HepG2 (cell line): ENCODE data around the gene GRIP2. TPM values are rescaled to one million over a fixed set of nuclear protein-coding genes. Genes with fewer than 3 reads are reported as not detected.

Experiments
- ATAC-seq: fragments of 200-7000 bp; cut with Tn5 transposase; 3 replicates; pipeline ENCODE4 v1.9.1; 2020; ENCODE audit warnings: mild to moderate bottlenecking, moderate library complexity
- BruUV-seq: library from RNA; stranded (reverse); fragments of 400-500 nt; replicated peaks from 2 replicates; lab custom pipeline; 2021; lab: Mats Ljungman, UMichigan
- CTCF ChIA-PET: fragments of 300-600 bp; formaldehyde crosslinking; extraction: SDS; loops from one replicate; lab custom pipeline; 2021; ENCODE audit warnings: low total read pairs, inconsistent platforms, low intra/inter-chr PET ratio; lab: Yijun Ruan, JAX
- POLR2A ChIA-PET: fragments of 350-600 bp; sonication (Branson Sonifier 250); formaldehyde crosslinking; loops from one replicate; lab custom pipeline; 2020; ENCODE audit warnings: antibody characterized with exemption, inconsistent platforms; lab: Yijun Ruan, JAX
- DNase-seq: peaks from one replicate; pipeline ENCODE4 v3.0.0-alpha.2; 2015; ENCODE audit warnings: low spot score
- FAIRE-seq: peaks from 3 replicates; lab custom pipeline; 2011; peaks lifted over from hg19 to GRCh38; lab: Jason Lieb, UNC
- H2AFZ ChIP-seq: one replicate; pipeline ENCODE4 v1.6.1; 2011; ENCODE audit warnings: low read length, inconsistent platforms
- H3K27ac ChIP-seq: fragments of 300-600 bp; 3 replicates; pipeline ENCODE4 v1.8.0; 2011; ENCODE audit warnings: mixed run types, mild to moderate bottlenecking, mixed read lengths, low read length, inconsistent platforms; ENCODE audit not compliant: insufficient read depth; ENCODE audit errors: extremely low read length
- H3K27me3 ChIP-seq, 2 experiments: fragments of 200-600 bp in 1 of 2; 2 replicates in 1 of 2; 3 replicates in 1 of 2; pipeline versions ENCODE4 v1.6.0 to v1.8.0; 2011; ENCODE audit warnings: low read length in 2 of 2, mild to moderate bottlenecking in 2 of 2, moderate library complexity in 2 of 2, inconsistent platforms in 1 of 2; ENCODE audit not compliant: insufficient read depth in 2 of 2, control insufficient read depth in 1 of 2
- H3K36me3 ChIP-seq, 2 experiments: fragments of 200-600 bp in 1 of 2; replicated peaks in 1 of 2; 2 replicates in 1 of 2; 3 replicates in 1 of 2; pipeline versions ENCODE4 v1.5.1 to v1.8.0; 2011; ENCODE audit warnings: low read length in 2 of 2, inconsistent platforms in 1 of 2; ENCODE audit not compliant: insufficient read depth in 2 of 2, control insufficient read depth in 1 of 2
- H3K4me1 ChIP-seq: 2 replicates; pipeline ENCODE4 v1.5.1; 2012; ENCODE audit warnings: low read length, inconsistent platforms; ENCODE audit not compliant: insufficient read depth
- H3K4me2 ChIP-seq: 2 replicates; pipeline ENCODE4 v1.6.0; 2011; ENCODE audit warnings: low read depth, low read length, inconsistent platforms
- H3K4me3 ChIP-seq, 3 experiments: fragments of 200-600 bp in 1 of 3; sonication (generic), shearing (Covaris generic) in 1 of 3; replicated peaks in 1 of 3; 2 replicates each; pipeline ENCODE4 v1.5.1; 2011 to 2016; ENCODE audit warnings: low read length in 3 of 3, inconsistent platforms in 2 of 3, low read depth in 2 of 3, mild to moderate bottlenecking in 2 of 3, control low read depth in 1 of 3, mixed read lengths in 1 of 3; ENCODE audit not compliant: insufficient read depth in 1 of 3
- H3K79me2 ChIP-seq: one replicate; pipeline ENCODE4 v1.6.1; 2011; ENCODE audit warnings: low read length, inconsistent platforms; ENCODE audit not compliant: insufficient read depth
- H3K9ac ChIP-seq: 2 replicates; pipeline ENCODE4 v1.6.0; 2011; ENCODE audit warnings: mild to moderate bottlenecking, low read depth, low read length, inconsistent platforms; ENCODE audit not compliant: insufficient read depth
- H3K9me3 ChIP-seq: 2 replicates; pipeline ENCODE4 v1.5.1; 2012; ENCODE audit warnings: mild to moderate bottlenecking, low read length
- H4K20me1 ChIP-seq: 2 replicates; pipeline ENCODE4 v1.6.0; 2011; ENCODE audit warnings: inconsistent platforms, mild to moderate bottlenecking, low read length, moderate library complexity; ENCODE audit not compliant: insufficient read depth
- ATAD3A ChIP-seq: sonication (generic); formaldehyde crosslinking; IDR thresholded peaks from 2 replicates; pipeline ENCODE4 v1.4.0; 2020; ENCODE audit warnings: missing genetic modification reagents
- HBP1 ChIP-seq: IDR thresholded peaks from 2 replicates; pipeline ENCODE4 v1.6.1; 2016; ENCODE audit warnings: low read depth, control low read depth
- HOXA3 ChIP-seq: sonication (generic); formaldehyde crosslinking; IDR thresholded peaks from 2 replicates; pipeline ENCODE4 v1.5.0; 2020; ENCODE audit warnings: missing genetic modification reagents
- HOXA5 ChIP-seq: sonication (generic); formaldehyde crosslinking; IDR thresholded peaks from 2 replicates; pipeline ENCODE4 v1.4.0; 2020; ENCODE audit warnings: missing genetic modification reagents
- RAD51 ChIP-seq: fragments of 450-650 bp; IDR thresholded peaks from 2 replicates; pipeline ENCODE4 v1.6.1; 2016; ENCODE audit warnings: borderline replicate concordance
- THAP9 ChIP-seq: sonication (generic); formaldehyde crosslinking; IDR thresholded peaks from 2 replicates; pipeline ENCODE4; 2020; ENCODE audit warnings: missing genetic modification reagents, mild to moderate bottlenecking, borderline replicate concordance
- ZBTB4 ChIP-seq: sonication (generic); formaldehyde crosslinking; IDR thresholded peaks from 2 replicates; pipeline ENCODE4 v1.4.0; 2020; ENCODE audit warnings: missing genetic modification reagents, mild to moderate bottlenecking, borderline replicate concordance
- ZNF121 ChIP-seq: sonication (generic); formaldehyde crosslinking; IDR thresholded peaks from 2 replicates; pipeline ENCODE4 v1.5.0; 2020; ENCODE audit warnings: mild to moderate bottlenecking, missing genetic modification reagents
- ZNF142 ChIP-seq: sonication (generic); formaldehyde crosslinking; IDR thresholded peaks from 2 replicates; pipeline ENCODE4 v1.4.0; 2020; ENCODE audit warnings: missing genetic modification reagents
- ZNF841 ChIP-seq: sonication (generic); formaldehyde crosslinking; IDR thresholded peaks from 2 replicates; pipeline ENCODE4 v1.8.1; 2023; ENCODE audit warnings: missing genetic modification reagents, borderline replicate concordance
- WGBS: methylation state at CpG from one replicate; pipeline ENCODE4 v1.1.6; 2017; ENCODE audit warnings: low lambda C conversion rate; 5-methylcytosine and 5-hydroxymethylcytosine counted together
- in situ Hi-C: cut with HindIII; loops from 2 replicates; pipeline ENCODE4 v1.10.0; 2017; ENCODE audit warnings: low pct_unique_long_range_greater_than_20kb; ENCODE audit not compliant: extremely low pct_ligation_motif_present
- intact Hi-C: fragments of 100-400 bp; cut with micrococcal nuclease; formaldehyde crosslinking; loops from one replicate; pipeline ENCODE4 v1.10.0; 2022; ENCODE audit not compliant: unreplicated experiment
- polyA plus RNA-seq, 8 experiments: library from polyadenylated mRNA; depleted of rRNA in 3 of 8; stranded (reverse) in 7 of 8; unstranded in 1 of 8; fragments of >200 nt; fragmentation: Illumina TruSeq in 4 of 8; extraction: Trizol in 4 of 8; gene quantifications; 2 replicates each; pipeline versions ENCODE4 v1.2.1 to v1.2.3, GENCODE V29; 2011 to 2016; ENCODE audit warnings: low read depth in 4 of 8, missing spikeins in 1 of 8, mixed read lengths in 1 of 8; ENCODE audit not compliant: insufficient read depth in 1 of 8
- total RNA-seq, 5 experiments: library from RNA; depleted of rRNA; stranded (reverse); fragments of >200 nt; fragmentation: Illumina TruSeq; extraction: Trizol; gene quantifications; 2 replicates each; pipeline ENCODE4 v1.2.3, GENCODE V29; 2016; ENCODE audit warnings: low read depth in 1 of 5

The GRIP2 gene
- total and polyA plus RNA-seq, 2 of the 13 experiments (the other 11 are each of a cell fraction or from before 2014, with no cell fraction given) = 0.11 to 0.24 TPM

GRCh38 chr3:14481018-14481645, 59.0 kb downstream of the GRIP2 start:
- in situ Hi-C loops (no loop called here), intact Hi-C loops (no loop called here)
- Histone ChIP-seq H3K9ac (no peak overlapping the region), H3K36me3 (peaks cover 20 to 77% of the 10 kb centered on the region in 2 experiments; a peak in 4 of 5 replicates), H4K20me1 (no peaks in the 10 kb centered on the region), H3K9me3 (no peaks in the 10 kb centered on the region), H3K79me2 (no peaks in the 10 kb centered on the region), H3K27me3 (no peaks in the 10 kb centered on the region), H2AFZ (no peak overlapping the region), H3K4me2 (no peak overlapping the region), H3K27ac (no peak overlapping the region), H3K4me3 (no peak overlapping the region), H3K4me1 (no peaks in the 10 kb centered on the region)
- 98% methylated on average over 9 of the region's 10 CpGs for WGBS
- ChIA-PET POLR2A (no interaction called here), CTCF (no interaction called here)
- BruUV-seq = no TSS peak
- no peak for ATAC-seq
- no peak for DNase-seq
- FAIRE-seq = no peak
- TF ChIP-seq ZNF142 (CRISPR knock-in tag) = no peak
- no peak for TF ChIP-seq ZNF121 (CRISPR knock-in tag)
- TF ChIP-seq RAD51 = no peak
- no peak for TF ChIP-seq HOXA5 (CRISPR knock-in tag)
- no peak for TF ChIP-seq THAP9
- TF ChIP-seq ZNF841 = no peak
- TF ChIP-seq HOXA3 (CRISPR knock-in tag) = no peak
- no peak for TF ChIP-seq ATAD3A
- TF ChIP-seq ZBTB4 (CRISPR knock-in tag) = no peak
- no peak for TF ChIP-seq HBP1 (CRISPR knock-in tag)
